ENCODE measurements around the gene PCDH19.

GRCh38 chrX:100248885-100249493, 161.1 kb downstream of the PCDH19 start:
- no peak for TF ChIP-seq POLR2A (IDR thresholded peaks at IDR 0.05)
- TF ChIP-seq CTCF (IDR thresholded peaks at IDR 0.05): no peak
- no peak for TF ChIP-seq POLR2AphosphoS5 (IDR thresholded peaks at IDR 0.05)

Data from prostate gland (tissue), 2 donors.